Measurements from ENCODE around the gene TMCO4. TPM values are rescaled to one million over a fixed set of nuclear protein-coding genes. Genes with fewer than 3 reads are reported as not detected.

The TMCO4 gene
- total RNA-seq, 1 donor from 2014 or later: 7.6 TPM

DNA sequence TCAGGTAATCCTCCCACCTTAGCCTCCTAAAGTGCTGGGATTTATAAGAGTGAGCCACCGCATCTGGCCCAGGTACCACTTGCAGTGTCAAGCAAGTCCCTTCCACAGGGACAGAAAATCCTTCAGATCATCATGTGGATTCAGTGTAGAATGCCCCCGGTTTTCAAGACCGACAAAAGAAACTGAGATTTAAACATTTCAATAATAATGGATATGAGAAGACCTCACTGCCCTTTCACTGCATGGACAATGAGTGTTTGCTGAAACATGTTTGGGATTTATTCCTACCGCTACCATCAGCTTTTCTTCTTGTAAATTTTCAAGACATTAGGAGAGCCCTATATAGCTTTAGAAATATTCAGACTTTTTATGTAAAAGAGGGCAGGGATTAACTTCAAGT is 93.6 kb downstream of the TMCO4 start:
- intact Hi-C loops (cut with DNase I): no loop called here
- ATAC-seq: no peak
- no peak for DNase-seq (ENCODE audit: missing footprints)

DNA sequence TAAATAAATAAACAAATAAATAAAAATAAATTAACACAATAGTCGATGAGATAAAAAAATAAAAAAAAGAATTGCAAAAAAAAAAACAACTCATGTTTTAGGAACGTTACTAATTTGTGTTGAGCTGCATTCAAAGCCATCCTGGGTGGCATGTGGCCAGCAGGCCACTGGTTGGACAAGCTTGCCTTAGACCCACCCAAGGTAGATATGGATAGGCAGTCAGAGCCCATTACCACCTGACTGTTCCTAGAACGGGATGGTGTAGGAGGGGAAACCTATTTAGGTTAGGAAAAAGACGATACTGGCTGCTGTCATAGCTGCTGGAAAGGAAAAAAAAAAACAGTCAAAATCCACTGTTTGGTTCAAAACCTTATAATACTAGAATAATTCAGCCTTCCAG is 94.3 kb downstream of the TMCO4 start:
- DNase-seq (ENCODE audit: missing footprints) (no peak), ATAC-seq (no peak)
- intact Hi-C loops (cut with DNase I): no loop called here

DNA sequence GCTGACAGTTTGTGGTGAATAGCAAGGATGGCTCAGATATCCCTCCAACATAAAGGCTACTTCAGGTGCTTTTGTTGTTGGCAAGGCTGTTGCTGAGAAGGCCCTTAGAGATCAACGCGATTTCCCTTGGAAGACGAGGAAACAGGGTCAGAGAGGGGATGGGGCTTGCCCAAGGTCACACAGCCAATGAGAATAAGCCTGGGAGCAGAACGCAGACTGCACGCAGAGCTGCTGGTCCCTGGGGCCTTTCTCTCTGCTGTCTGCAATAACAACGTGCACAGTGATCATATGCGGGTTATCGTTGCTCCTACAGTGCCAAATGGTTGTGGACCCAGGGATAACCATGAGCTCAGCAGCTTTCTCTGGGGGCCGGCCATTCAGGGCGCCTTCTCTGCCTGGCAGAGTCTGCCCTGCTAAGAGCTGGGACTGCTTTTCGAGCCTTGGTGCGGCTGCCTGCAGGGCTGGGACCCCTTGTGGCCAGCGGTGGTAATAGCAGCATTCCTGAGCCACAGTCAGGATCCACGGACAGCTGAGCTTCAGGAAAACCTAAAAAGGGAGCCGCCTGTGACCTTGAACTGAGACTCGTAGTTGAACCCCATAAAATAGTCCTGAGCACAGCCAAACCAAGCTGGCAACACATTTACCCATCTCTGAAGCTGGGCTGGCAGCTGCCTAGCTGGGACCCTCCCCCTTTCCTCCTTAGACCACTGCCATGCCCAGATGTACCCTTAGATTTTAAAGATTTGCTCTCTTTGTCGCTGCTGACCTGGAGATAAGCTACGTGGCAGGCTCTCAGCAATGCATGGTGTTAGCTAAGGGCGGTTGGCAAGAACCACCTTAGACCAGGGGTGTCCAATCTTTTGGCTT is 95.2 kb downstream of the TMCO4 start:
- ATAC-seq (peak; percentile 86), DNase-seq (ENCODE audit: missing footprints) (peak; percentile 73)
- intact Hi-C loops (cut with DNase I): loop anchor here (1.0 kb wide), 1 partner anchor 43 kb away; no protein-coding TSS in a partner anchor

DNA sequence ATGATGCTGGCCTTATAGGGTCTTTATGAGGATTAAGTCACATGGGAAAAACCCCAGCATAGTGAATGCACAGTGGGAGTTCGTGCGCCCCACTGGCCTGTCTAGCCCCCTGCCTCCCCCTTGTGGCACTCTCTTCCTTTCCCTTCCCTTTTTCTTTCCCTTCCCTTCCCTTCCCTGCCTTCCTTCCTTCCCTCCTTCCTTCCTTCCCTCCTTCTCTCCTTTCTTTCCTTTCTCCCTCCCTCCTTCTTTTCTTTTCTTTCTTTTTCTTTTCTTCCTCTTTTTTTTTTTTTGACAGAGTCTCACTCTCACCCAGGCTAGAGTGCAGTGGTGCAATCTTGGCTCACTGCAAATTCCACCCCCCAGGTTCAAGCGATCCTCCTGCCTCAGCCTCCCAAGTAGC is 96.4 kb downstream of the TMCO4 start:
- no peak for ATAC-seq
- no peak for DNase-seq (ENCODE audit: missing footprints)
- intact Hi-C loops (cut with DNase I): no loop called here

DNA sequence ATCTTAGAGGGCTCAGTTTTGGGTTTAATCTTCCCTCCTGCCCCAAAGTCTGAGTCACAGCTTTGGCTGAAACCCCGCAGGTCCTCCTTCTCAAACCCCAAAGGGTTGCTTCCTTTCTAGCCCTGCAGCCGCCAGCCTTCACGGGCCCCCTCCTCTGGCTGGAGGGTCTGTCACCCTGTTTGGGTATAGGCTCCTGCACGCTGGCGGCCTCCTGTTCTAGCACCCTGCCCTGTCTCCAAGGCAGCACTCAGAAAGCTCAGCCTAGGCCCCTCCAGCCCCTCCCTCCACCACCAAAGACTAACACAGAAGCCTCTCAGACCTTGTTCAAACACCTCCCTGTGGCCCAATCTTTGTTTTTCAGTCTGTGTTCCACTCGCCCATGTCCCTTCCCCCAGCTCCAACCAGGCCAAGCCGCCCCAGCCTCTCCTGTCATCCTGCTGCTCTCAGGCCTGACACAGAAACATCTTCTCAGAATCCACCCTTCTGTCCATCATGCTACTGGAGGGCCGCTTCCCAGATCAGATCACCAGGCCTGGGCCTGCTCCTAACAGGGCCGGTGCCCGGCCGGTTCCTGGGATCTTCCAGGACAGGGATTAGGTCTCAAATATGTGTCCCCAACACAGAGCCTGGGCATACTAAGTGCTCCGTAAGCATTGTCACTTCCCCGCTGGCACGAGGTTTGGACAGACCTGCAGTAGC is 99.5 kb downstream of the TMCO4 start:
- ATAC-seq: no peak
- peak; percentile 69 for DNase-seq (ENCODE audit: missing footprints)
- intact Hi-C loops (cut with DNase I): no loop called here

DNA sequence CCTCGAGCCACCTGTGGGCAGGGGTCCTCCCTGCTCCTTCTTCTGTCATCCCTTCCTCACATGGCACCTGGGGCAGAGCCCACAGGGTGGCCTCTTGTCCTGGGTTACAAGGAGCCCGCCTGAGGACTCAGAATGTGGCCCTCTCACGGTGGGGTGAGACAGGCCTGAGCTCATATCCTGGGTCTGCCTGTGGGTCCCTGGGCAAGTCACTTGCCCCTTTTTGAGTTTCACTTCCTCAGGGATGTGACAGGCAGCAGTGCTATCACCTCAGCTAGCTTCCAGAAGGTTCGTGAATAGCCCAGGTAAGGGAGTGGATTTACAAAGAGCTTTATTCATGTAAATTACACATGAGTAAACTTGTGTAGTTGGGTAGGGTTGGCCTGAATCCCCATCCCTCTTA is 101.5 kb downstream of the TMCO4 start:
- intact Hi-C loops (cut with DNase I): no loop called here
- DNase-seq (ENCODE audit: missing footprints) (no peak), ATAC-seq (no peak)

DNA sequence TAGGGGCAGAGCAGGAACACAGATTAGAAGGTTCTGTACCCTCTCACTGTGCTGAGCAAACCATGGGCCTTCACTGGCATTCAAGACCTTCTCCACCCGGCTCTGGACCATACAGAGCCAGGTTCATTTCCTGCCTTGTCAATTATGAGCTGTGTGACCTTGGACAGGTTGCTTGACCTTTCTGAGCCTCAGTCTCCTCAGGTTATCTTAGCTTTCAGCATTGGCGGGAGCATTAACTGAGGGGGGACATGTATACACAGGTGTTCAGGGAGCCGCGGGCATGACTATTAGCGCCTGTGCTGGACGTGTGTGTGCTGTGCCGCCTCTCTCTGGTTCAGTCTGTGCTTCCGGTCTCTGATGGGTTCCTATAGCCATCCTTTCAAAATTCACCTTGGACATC is 102.9 kb downstream of the TMCO4 start:
- intact Hi-C loops (cut with DNase I): no loop called here
- DNase-seq (ENCODE audit: missing footprints) (no peak), ATAC-seq (no peak)

DNA sequence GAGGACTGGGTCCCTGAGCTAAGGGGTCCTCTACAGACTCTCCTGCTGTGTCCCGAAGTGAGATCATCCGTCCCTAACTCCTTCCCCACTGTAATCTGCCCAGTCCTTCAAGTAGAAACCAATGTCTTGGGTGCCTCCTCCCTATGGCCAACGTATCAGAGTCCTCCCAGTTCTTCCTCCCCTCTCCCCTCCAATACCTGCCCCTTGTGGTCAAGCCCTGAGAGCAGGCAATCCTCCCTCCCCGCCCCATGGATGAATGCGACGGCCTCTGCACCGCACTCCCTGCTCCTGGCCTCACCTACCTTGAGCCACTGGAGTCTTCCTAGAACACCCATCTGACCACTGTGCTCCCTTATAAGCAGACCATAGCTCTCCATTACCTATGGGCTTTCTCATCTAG is 103.9 kb downstream of the TMCO4 start:
- DNase-seq (ENCODE audit: missing footprints) (no peak), ATAC-seq (no peak)
- intact Hi-C loops (cut with DNase I): no loop called here

DNA sequence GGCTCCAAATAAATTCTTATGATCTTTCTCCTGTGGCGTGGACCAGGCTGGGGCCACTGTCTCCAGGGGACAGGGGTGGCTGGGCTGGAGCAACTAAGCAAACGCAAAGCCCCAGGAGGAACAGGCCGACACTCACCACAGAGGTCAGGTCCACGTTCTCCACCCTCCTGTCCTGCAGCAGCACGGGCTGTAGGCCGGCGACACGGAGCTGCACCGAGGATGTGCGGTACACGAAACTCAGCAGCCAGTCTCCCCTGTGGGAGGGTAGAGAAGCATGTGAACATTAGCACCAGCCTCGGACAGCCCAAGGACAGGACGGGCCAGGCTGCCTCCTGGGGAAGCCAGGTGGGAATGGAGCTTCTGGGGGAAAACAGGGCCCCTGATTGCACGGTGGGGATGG is 105.4 kb downstream of the TMCO4 start:
- no peak for ATAC-seq
- intact Hi-C loops (cut with DNase I): no loop called here
- peak; percentile 42 for DNase-seq (ENCODE audit: missing footprints)

DNA sequence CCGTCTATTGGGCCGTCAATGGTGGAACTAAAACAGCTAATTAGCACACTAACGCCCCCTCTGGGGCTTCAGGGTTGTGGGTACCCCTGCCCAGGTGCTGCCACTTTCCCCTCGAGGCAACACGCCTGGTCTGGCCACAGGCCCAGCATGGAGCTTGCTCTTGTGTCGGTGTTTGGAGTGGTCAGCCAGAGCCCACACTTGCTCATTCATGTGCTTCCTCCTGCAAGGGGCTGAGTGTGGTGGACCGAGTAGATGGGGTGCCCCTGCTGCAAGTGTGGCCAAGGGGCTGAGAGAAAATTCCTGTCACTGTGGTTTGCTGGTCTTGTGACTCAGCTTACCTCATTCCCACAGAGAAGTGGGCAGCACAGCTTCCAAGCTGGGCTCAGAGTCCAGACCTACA is 109.4 kb downstream of the TMCO4 start:
- ATAC-seq (no peak), DNase-seq (ENCODE audit: missing footprints) (peak; percentile 50)
- intact Hi-C loops (cut with DNase I): no loop called here

DNA sequence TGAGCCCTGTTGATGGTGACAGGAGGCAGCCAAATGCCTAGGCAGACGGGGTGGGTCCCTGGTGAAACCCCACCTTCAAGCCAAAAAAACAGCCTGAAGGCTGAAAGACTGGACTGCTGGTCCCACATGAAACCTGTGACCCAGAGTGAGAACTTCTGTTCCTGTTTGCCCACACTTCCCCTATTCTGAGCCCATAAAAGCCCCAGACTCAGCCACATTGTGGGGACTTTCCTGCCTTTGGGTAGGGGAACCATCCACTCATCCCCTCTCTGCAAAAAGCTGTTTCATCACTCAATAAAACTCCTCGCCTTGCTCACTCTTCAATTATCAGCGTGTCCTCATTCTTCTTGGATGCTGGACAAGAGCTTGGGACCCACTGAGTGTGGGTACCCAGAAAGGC is 109.9 kb downstream of the TMCO4 start:
- no peak for ATAC-seq
- intact Hi-C loops (cut with DNase I): no loop called here
- no peak for DNase-seq (ENCODE audit: missing footprints)

DNA sequence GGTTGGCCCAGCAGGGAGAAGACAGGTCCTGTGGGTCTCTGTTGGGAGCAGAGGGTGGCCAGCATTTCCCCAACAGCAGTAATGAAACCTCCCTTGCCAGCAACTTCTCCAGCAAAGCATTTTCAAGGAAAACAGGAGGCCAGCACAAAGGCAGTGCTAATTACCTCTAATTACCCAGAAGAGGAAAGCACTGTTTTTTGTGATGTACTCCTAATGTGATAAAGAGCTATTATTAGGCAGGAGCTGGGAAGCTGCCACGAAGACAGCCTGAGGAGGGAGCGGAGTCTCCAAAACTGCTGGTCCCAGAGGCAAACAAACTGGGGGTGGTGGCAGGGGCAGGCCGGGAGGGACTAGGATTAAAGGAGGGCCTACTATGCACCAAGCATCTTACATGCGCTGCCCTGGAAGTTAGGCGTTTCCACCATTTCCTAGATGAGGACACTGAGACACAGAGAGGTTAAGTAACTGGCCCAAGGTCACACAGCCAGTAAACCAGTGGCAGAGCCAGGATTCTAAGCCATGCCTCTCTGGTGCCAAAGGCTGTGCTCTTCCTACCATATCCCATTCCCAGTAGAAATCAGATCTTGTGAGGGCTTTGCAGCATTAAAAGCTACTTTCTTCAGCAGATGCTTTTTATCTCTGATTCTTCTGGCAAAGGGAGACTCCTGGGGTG is 110.5 kb downstream of the TMCO4 start:
- DNase-seq (ENCODE audit: missing footprints): peak; percentile 42
- intact Hi-C loops (cut with DNase I): no loop called here

DNA sequence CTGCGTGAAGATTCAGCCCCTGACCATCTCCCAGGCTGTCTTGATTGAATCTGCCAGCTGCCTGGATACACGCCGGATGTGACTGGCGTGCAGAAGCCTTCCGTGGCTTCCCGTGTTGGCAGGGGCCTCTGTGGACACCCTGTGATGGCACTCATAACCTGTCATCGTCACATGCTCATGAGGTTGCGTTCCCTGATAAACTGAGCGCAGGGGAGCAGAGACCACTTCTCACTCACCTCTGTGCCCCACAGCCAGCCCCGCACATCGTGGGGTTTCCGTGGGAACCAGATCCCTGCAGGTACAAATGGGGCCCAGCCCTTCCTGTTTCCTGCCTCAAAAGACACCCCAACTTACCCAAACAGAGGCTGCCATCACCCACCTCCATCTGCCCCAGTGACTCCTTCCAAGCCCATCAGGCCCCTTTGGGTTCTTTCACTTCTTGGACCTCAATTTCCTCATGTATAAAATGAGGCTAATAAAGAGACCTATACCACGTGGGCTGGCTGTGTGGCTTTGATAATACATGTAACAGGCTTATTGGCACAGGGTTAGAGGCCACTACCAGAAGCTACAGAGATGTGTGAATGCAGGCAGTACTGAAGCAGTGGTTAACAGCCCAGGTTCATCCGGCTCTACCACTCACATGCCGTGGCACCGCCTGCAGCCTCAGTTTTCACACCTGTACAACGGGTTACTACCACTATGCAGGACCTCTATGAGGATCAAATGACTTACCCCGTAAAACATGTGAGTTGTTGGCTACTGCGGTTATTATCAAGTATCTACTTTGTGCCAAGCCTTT is 111.5 kb downstream of the TMCO4 start:
- peak; percentile 45 for DNase-seq (ENCODE audit: missing footprints)
- intact Hi-C loops (cut with DNase I): no loop called here
- no peak for ATAC-seq

More for the DNA sequence above, 110.5 kb downstream of the TMCO4 start:
- no peak for ATAC-seq

DNA sequence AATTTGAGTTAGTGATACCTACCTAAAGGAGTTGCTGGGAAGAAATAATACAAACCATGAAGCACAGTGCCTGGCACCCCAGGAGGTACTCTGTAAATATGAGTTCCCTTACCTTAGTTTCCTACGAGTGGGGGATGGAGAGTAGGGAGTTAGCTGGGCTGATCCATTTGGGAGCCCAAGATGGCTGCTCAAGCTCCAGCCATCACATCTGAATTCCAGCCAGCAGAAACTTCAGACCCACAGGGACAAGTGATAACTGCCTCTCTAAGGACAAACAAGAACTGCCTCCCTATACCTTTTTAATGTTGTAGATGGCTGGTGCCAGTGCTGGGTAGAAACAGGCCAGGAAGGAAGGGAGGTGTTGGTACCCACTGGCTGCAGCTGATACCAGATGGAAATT is 112.3 kb downstream of the TMCO4 start:
- no peak for ATAC-seq
- intact Hi-C loops (cut with DNase I): no loop called here
- no peak for DNase-seq (ENCODE audit: missing footprints)

DNA sequence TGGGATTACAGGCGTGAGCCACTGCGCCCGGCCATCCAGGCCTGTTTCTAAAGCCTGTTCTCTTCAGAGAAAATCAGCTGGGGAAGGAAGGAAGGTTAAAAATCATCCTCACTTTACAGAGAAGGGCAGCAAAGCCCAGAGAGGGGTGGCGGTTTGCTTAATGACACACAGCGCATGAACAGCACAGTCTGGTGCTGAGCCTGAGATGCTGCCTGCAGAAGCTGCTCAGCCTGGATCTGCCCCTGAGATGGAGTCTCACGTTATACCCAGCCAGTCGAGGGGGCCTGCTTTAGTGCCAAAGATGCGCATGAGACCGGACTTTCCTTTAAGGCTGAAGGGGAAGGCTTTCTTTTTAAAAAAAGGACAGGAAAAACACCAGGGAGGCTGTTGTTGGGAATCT is 113.7 kb downstream of the TMCO4 start:
- peak; percentile 27 for DNase-seq (ENCODE audit: missing footprints)
- intact Hi-C loops (cut with DNase I): no loop called here
- ATAC-seq: no peak

DNA sequence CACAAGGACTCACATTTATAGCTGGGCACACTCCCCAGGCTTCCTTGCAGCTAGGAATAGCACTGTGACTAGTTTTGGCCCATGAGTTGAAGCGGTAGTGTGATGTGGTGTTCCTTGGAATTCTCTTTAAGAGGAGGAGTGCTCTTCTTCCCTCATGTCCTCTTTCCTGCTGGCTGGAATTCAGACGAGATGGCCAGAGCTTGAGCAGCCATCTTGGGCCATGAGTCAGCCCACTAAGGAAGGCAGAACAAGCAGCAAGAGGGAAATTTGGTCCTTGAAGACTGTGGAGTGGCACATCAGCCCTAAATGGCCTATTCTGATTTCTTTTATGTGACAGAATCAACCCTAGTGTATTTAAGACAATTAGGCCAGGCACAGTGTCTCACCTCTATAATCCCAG is 115.0 kb downstream of the TMCO4 start:
- ATAC-seq (no peak), DNase-seq (ENCODE audit: missing footprints) (no peak)
- intact Hi-C loops (cut with DNase I): no loop called here

DNA sequence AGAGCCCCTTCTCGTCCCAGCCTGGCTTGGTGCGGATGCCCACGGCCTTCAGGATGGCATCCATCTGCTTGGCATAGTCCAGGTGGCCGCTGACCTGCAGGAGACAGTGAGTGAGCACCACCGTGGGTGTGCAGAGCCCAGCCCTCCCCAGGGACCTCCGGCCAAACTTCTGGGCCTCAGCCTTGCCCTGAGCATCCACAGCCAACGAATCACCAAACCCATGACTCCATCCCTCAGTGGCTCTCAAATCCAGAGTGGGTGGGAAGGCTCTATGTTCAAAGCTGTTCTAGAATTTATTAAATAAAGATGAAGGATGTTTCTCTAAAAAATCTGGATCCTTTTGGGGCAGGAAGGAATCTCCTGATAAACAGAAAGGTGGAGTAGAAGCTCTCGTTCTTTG is 116.4 kb downstream of the TMCO4 start:
- ATAC-seq: no peak
- DNase-seq (ENCODE audit: missing footprints): no peak
- intact Hi-C loops (cut with DNase I): no loop called here

DNA sequence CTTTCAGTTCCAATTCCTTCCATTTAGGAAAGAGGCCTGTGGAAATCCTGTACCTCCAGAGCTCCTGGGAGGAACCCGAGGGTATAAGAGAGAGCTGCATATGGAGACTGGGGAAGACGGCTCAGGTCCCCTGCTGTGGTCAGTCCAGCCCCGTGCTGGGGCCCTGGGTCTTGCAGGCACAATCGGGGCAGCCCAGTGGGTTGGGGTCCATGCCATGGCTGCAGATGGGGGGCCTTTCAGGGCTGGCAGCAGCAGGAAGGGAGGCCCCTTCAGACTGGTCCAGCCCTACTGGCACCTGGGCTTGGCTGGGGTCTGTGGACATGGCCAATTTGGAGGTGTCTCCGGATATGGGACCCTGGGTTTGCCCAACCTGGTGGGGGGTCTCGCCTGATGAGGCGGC is 116.8 kb downstream of the TMCO4 start:
- intact Hi-C loops (cut with DNase I): no loop called here
- DNase-seq (ENCODE audit: missing footprints) (peak; percentile 58), ATAC-seq (no peak)

DNA sequence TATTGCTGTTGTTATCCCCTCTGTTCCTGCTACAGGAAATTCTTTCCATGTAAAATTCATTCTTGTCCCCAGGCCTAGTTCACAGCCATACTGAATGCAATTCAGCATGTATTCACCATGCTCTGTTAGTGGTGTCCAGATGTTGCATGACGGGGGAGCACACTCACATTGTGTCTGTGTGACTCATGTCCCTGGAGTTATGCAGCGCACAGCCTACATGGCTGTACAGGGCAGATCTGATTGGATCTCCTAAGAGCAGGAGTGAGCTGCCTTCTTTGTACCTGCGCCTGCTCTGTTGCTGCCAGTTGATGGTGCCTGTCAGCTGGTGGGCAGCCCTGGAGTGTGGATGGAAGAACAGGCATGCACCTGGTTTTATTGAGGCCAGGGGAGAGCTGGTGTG is 117.5 kb downstream of the TMCO4 start:
- intact Hi-C loops (cut with DNase I): no loop called here
- ATAC-seq: no peak
- DNase-seq (ENCODE audit: missing footprints): peak; percentile 42
